Measurements from ENCODE around the gene UGT1A9.

The UGT1A9 gene

DNA sequence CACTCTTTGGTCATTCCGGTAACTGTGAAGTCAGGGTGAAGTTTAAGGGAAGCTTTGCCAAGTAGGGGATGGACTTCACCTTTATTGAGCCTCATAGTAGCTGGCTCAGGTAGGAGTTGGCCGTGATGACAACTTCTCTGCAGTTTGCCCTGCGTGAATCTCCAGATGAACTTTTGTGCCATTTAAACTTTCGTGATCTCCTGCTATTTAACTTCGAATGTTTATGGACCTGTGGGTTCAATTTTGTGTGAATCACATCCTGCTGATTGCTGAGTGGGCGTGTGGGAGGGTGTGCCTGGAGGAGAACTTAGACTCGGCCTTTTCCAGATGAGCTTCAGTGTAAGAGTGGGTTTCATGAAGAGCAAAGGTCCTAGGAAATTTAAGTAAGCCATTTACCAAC, 92.6 kb downstream of the UGT1A9 start:
- peak; percentile 2 for DNase-seq

DNA sequence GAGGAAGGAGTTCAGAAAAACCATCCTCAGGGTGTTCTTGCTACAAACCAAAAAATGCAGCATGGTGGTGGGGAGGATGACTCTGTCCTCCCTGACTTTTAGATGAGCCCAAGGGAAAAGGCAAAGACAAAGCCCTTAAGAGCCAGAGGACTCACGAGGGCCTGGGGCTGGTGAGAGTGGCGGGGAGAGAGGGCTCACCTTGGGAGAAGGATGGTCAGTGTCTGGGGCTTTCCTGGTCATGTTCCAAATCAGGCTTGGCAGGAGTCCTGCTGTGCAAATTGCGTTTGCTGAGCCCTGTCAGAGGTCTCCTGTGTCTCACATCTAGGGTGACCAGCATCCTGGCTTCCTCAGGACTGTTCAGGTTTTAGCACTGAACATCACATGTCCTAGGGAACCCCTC, 93.1 kb downstream of the UGT1A9 start:
- no peak for DNase-seq

DNA sequence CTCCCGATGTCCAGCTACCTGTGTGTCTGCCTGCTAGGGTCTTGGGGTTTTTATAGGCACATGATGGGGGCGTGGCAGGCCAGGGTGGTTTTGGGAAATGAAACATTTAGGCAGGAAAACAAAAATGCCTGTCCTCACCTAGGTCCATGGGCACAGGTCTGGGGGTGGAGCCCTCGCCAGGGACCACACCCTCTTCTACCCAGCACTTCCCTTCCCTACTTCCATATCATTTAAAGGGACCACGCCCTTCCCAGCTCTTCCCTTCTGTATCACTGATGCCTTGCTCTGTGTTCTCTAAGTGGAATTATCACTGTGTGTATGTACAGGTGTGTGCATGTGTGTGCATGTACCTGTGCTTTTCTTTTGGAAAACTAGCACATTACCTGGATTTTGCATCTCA, 94.7 kb downstream of the UGT1A9 start:
- DNase-seq: no peak

DNA sequence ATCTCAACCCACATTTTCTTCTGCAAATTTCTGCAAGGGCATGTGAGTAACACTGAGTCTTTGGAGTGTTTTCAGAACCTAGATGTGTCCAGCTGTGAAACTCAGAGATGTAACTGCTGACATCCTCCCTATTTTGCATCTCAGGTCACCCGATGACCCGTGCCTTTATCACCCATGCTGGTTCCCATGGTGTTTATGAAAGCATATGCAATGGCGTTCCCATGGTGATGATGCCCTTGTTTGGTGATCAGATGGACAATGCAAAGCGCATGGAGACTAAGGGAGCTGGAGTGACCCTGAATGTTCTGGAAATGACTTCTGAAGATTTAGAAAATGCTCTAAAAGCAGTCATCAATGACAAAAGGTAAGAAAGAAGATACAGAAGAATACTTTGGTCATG, 96.4 kb downstream of the UGT1A9 start:
- DNase-seq: no peak

DNA sequence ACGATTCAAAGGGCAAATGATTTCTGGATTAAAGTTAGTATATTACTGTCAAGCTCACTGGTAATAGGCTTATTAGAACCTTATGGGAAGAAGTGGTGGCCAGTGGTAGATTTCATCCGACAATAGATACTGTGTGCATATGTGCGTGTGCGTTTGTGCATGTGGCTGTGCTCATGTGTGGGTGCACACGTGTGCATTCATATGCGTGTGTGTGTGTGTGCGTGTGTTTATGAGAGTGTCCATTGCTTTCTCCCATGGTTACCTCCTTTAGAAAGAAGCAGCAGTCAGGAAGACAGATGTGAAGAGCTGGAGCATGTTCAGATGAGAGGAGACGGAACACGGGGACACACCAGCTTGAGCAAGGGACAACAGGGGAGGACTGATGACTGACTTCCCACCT, 97.6 kb downstream of the UGT1A9 start:
- DNase-seq: no peak

DNA sequence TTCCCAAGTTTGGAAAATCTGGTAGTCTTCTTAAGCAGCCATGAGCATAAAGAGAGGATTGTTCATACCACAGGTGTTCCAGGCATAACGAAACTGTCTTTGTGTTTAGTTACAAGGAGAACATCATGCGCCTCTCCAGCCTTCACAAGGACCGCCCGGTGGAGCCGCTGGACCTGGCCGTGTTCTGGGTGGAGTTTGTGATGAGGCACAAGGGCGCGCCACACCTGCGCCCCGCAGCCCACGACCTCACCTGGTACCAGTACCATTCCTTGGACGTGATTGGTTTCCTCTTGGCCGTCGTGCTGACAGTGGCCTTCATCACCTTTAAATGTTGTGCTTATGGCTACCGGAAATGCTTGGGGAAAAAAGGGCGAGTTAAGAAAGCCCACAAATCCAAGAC, 100.5 kb downstream of the UGT1A9 start:
- DNase-seq: no peak

DNA sequence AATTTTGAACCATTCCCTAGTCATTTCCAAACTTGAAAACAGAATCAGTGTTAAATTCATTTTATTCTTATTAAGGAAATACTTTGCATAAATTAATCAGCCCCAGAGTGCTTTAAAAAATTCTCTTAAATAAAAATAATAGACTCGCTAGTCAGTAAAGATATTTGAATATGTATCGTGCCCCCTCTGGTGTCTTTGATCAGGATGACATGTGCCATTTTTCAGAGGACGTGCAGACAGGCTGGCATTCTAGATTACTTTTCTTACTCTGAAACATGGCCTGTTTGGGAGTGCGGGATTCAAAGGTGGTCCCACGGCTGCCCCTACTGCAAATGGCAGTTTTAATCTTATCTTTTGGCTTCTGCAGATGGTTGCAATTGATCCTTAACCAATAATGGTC, 100.9 kb downstream of the UGT1A9 start:
- DNase-seq: no peak

DNA sequence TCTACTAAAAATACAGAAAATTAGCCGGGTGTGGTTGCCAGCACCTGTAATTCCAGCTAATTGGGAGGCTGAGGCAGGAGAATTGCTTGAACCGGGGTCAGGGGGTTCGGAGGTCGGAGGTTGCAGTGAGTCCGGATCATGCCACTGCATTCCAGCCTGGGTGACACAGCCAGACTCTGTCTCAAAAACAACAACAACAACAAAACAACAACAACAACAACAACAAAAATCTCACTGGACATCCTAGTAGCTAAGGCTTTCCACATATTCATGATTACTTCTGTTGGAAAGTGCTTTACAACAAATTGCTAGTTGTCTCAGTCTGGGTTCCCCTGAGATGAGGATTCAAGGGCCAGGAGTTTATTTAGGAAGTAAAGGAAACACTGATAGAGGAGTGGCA, 102.2 kb downstream of the UGT1A9 start:
- no peak for DNase-seq

DNA sequence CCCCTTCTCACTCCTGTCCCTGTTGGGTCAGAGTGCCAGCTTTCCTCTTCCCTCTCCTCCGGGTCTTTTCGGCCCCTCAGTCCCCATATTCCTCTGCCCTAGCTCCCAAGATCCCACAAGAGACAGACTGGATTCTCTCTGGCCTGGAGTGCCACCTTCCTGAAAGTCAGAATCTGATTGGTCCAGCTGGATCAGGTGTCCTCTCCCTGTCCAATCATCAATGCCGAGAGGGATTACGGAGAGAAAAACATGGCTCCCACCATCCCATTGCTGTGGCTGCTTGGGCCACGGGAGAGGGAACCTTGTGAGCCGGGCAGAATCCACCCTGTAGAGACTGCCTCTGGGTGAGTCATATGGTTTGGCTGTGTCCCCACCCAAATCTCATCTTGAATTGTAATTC, 103.7 kb downstream of the UGT1A9 start:
- DNase-seq: no peak

DNA sequence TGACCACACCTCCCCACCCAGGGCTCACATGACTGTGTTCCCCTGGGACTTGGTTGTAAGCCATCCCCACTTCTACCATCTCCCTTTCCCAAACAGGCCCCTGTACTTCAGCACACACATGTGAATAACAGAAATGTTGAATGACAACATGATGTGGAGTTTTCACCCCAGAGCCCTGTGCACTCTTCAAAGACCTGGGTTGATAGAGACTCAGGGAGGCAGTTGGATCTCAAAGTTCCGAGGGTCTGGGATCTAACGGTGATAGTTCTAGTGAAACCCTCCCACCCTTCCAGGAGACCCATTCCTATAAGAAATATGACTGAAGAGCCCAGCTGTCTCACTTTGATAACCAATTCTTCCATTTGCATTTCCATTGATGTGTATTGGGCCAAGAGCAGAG, 106.3 kb downstream of the UGT1A9 start, which contains the start of gene MROH2A:
TSS of gene MROH2A (plus strand) at position 301 of the 400 bp plus-strand sequence. CDS start 1,029 bp downstream, outside the sequence.
- DNase-seq: no peak

DNA sequence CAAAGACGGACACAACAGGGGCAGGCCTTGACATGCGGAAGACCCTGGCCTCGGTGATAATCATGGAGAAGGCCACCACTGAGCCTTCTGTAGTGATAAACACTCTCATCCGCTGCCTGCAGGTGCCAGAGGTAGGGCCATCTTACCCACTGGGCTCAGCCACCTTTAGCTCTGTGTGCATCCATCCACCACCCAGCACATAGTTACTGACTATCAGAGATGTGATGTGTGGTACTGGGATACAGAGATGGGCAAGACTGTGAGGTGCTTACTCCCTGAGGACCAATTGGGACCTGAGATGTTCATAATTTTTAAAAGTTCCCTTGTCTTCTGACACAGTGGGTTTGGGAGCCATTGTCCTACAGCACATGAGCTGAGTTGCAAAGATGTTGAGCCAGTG, 108.0 kb downstream of the UGT1A9 start:
- DNase-seq: no peak

DNA sequence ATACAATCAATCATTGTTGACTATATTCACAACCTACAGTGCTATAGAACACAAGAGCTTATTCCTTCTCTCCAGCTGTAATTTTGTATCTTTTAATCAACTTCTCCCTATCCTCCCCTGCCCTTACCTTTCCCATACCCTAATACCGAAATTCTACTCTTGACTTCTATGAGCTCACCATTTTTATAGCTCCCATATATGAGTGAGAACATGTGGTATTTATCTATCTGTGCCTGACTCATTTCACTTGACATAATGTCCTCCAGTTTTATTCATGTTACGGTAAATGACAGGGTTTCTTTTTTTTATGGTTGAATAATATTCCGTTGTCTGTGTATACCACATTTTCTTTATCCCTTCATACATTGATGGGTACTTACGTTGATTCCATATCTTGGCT, 109.1 kb downstream of the UGT1A9 start:
- no peak for DNase-seq

DNA sequence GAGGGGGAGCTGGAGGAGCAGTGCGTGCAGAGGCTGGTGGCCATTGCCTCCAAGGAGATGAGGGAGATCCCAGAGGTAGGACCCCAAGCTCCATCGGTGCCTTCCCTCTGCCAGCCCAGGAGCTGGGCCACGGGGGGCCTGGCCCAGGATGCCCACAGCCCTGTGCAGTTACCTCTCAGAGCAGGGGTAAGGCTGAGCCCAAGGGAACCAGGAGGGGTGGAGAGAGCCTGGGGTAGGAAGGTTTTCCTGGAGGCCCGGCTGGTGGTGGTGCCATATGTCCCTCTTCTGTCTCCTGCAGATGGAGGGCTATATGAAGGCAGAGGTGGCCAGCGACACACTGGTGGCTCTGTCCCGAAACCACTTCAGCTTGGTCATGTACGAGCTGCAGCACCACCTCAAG, 117.9 kb downstream of the UGT1A9 start:
- DNase-seq: no peak

DNA sequence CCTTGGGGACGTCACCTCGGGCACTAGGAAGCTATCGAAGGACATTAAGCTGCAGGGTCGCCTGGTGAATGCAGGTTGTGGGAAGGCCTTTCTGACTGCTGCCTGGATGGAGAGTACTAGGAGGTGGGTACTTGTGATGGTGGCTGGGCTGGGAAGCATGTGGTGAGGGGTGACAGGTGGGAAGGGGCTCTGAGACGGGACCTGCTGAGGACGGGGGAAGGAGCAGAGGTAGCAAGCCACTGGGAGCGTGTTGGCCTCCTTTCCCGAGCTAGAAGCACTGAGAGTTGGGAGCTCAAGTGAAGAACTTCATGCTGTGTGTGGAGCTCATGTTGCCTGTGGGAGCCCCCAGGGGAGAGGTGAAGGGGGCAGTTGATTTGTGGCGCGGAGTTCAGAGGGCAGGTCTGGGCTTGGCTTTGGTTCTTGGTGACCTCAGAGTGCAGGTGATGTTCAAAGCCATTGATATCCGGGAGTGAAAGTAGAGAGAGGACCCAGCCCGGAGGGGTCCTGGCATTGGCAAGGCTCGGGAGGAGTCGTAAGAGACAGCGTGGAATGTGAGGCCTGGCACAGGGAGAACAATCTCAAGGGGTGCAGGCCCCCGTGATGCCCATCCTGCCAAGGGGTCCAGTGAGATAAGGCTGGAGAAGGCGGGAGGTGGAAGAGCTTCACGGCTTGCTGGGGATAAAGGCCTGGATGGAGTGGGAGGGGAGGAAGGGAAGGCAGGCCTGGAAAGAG, 119.6 kb downstream of the UGT1A9 start:
- no peak for DNase-seq

DNA sequence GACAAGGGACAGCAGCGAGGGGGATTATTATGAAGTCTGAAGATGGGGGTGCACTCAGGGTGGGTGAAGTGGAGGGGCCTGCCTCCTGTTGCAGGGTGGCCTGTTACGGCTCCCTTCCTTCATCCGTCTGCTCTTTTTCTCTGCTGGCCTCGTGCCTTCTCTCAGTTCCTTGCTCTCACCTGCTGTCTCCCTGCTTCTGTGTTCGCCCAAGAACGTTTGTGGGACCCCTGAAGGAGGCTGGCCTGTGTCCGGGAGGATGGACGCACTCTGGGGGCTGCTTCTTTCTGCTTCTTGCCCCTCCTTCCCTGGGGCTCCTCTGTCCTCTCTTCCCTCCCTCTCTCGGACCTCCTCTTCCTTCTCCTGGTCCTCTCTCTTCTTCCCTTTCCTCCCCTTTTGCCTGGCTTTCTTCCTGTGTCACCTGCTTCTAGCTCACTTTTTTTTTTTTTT, 120.2 kb downstream of the UGT1A9 start:
- DNase-seq: no peak

DNA sequence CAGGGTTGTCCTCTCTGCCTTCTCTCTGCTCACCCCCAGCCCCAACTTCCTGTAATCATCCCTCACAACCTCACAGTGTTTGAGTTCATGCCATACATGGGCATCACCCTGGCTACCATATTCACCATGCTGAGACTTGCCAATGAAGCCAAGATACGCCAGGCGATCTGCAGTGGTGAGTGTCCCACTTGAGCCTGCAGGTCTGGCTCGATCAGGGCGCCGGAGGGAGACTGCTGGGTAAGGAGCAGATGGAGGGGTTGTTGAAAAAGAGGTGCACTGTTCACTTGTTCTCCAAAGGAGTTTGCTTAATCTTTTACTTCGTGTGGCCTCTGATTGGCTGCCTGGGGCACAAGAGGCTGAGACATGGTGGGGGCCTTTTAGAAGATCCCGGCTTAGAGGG, 121.0 kb downstream of the UGT1A9 start:
- no peak for DNase-seq

DNA sequence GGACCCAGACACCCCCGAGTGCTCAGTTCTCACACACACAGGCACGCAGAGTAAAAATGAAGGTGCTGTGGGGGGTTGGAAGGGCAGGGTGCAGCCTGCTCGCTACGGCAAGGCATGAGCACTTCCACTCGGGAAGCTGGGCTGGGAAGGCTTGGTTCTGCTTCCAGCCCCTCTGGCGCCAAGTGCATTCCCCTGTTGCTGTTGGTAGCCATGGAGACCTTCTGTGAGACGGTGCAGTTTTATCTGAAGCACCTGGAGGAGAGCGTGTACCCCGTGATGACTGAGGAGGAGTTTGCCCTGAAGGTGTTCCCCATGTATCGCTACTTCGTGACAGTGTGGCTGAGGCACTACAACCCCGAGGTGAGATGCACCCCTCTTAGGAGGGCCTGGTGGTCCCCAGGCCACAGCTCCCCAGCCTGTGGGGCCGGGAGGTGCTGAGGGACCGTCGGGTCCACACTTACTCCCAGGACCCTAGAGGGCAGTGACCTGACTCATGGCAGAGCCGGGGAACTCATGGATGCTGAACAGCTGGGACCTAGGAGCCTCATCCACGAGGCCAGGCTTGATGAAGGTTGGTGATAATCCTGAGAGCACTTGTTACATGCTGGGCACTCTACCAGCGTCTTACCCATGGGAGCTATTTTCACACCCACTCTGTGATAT, 121.9 kb downstream of the UGT1A9 start:
- no peak for DNase-seq

DNA sequence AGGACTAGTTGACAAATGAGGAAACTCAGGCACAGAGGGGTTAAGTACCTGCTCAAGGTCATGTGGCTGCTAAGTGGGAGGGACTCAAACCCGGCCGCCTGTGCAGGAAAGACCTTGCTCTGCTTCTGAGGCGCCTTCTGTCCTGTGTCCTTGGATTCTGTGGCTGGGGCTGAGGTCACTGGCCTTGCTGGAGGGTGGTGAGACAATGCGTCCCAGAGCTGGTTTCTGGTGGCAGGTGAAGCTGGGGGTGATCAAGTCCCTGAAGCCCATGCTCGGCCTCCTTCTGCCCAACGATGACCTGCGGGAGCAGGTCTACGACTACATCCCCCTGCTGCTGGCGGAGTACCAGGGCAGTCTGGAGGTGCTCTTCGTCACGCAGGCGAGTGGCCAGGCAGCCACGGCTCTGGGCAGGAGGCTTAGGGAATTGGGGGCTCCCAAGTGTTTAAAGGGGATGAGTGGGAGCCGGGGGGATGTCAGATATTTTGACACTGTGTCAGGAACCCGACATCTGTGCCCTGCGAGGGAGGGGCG, 122.5 kb downstream of the UGT1A9 start:
- no peak for DNase-seq

DNA sequence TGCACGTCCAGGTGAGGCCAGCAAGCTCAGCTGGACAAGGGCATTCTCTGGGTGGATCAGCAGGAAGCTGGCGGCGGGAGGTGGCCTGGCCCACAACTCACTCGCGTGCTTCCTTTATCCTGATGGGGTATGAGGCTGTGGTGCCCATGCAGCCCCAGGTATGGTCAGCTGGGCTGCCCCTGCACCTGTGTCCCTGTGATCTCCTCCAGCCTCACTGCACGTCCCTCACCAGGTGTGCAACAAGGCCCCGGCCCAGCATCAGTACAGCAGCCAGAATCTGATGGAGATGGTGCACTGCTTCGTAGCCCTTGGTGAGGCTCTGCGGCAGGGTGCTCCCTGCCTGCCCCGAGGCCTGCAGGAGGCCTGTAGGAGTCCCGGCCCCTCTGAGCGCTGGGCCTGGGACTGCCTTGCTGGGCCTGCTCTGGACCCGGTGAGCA, 124.1 kb downstream of the UGT1A9 start:
- DNase-seq: no peak

DNA sequence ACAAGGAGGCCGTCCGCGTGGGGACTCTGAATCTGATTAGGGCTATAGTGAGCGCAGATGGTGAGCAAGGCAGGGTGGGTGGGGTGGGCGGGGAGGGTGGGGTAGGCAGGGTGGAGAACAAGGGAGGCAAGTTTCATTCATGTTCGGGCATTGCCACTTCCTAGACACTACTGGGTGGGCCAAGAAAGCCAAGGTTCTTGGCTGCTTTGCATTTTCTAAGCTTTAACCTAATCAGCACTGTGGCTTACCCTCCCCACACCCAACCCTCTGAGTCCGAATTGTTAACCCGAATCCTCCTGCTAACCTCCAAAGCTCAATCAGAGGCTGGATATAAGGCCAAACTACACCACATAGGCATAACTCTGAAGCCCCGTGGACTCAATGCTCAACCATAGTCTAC, 124.6 kb downstream of the UGT1A9 start:
- no peak for DNase-seq

DNA sequence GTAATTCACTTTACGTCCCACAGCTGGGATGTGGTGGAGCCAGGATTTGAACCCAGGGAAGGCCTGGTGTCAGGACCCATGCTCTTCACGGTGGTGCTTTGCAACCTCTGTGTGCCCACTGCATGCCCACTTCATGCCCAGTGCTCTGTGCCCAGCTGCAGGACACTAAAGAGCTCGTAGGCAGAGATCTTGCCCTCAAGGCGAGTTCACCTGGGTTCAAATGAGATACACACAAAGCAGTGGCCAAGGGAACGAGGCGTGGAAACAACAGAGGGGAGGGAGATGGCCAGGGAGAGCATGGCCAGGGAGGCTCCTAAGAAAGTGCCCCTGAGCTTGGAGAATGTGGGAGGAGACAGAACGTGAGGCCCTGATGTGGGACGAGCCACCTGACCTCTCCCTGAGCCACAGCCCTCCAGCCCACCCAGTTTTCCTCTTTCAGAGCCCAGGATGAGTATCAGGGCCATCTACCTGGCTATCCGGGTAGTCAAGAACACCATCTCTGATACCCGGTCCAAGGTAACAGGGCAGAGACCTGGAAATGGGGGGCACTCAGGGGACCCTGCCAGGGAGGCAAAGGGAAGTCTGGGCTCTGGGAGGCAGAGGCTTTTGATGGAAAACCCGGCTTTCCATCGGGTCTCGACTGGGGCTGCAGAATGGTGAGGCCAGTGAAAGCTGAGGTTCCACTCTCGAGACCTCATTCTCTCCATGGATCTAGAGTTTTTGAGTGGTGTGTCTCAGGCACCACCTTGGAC, 126.8 kb downstream of the UGT1A9 start:
- no peak for DNase-seq

DNA sequence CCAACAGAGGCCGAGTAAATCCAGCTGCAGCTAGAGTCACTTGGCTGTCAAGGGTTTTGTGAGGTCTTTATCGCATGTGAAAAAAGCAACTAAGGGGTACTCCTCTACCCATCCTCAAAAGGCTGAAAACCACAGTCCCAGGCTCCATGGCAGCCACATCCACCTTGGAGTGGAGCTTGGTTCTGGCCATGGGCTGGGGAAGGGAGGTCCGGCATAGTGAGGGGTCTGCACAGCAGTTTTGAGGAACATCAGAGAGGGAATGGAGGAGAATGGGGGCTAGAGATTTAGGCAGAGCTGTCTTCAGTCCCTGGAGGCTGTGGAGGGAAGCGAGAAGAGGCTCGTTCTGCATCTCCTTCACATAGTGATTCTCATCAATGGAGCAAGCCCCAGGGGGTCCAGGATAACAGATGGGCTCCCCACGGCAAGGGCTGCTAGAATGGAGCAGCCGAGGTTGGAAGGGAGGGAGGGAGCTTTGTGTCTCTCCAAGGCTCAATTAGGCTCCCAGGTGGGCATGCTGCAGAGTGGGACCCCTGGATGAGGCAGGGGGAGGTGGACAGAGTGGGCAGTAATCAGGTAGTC, 127.5 kb downstream of the UGT1A9 start:
- DNase-seq: no peak

DNA sequence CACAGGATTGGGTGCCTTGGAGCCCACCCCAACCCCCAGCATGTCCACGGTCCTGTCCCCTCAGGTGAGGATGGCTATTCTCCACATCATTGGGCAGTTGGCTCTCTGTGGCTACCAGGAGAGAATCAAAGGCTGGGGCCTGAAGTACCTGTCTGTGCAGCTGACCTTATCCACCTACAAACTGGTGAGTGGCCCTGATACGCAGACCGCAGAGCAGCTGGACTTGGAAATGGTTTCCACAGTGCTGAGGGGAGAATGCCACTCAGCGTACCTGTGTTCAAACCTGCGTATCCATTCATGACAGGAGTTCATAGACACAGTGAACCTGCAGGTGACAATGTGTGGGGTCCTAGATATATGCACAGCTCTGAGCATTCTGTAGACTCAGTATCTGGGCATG, 128.0 kb downstream of the UGT1A9 start:
- no peak for DNase-seq

All from fibroblast of skin of abdomen (primary cell).